Globus pallidus (tissue), 1 donor: ENCODE data around the gene OR2AP1.
"Not testable (repeated sequence)": the region's sequence is repeated elsewhere in the genome, so short reads cannot be mapped to it uniquely, and the experiment has no call there.

Experiments used
- DNase-seq: peaks from one replicate; pipeline ENCODE4 v3.0.0-alpha.2; 2015; ENCODE audit warnings: low spot score

OR2AP1 gene

GRCh38 chr12:55572168-55572567, at the start of gene OR2AP1:
TSS of gene OR2AP1 (plus strand) at chr12:55572468. CDS start at chr12:55574415, 1,947 bp downstream.
- DNase-seq: no peak

- DNase-seq: not testable (repeated sequence)
These were observed 24.0 kb upstream of the OR2AP1 start for GRCh38 chr12:55548235-55548634.

GRCh38 chr12:55548756-55549155, 23.5 kb upstream of the OR2AP1 start:
- no peak for DNase-seq

GRCh38 chr12:55549302-55549701, 23.0 kb upstream of the OR2AP1 start, which contains the start of gene OR6C4:
TSS of gene OR6C4 (plus strand) at chr12:55549602. CDS start at chr12:55551227, 1,625 bp downstream.
- no peak for DNase-seq

GRCh38 chr12:55554296-55554695, 18.0 kb upstream of the OR2AP1 start:
- no peak for DNase-seq

- not testable (repeated sequence) for DNase-seq
These were observed 2.2 kb upstream of the OR2AP1 start for GRCh38 chr12:55570060-55570459.

GRCh38 chr12:55570689-55571088, 1.6 kb upstream of the OR2AP1 start:
- not testable (repeated sequence) for DNase-seq

GRCh38 chr12:55582066-55582465, 9.8 kb downstream of the OR2AP1 start:
- no peak for DNase-seq

GRCh38 chr12:55585817-55586216, 13.5 kb downstream of the OR2AP1 start:
- no peak for DNase-seq

- not testable (repeated sequence) for DNase-seq
These were observed 17.9 kb downstream of the OR2AP1 start for GRCh38 chr12:55590152-55590551.

- DNase-seq: no peak
These were observed 35.7 kb downstream of the OR2AP1 start for GRCh38 chr12:55607821-55608594.

- DNase-seq: no peak
These were observed 38.3 kb downstream of the OR2AP1 start for GRCh38 chr12:55610598-55610997.

GRCh38 chr12:55612646-55613045, 40.4 kb downstream of the OR2AP1 start:
- DNase-seq: no peak

GRCh38 chr12:55614764-55615163, 42.5 kb downstream of the OR2AP1 start:
- DNase-seq: no peak

- DNase-seq: peak; percentile 80
These were observed 47.3 kb downstream of the OR2AP1 start for GRCh38 chr12:55619354-55620138.

- no peak for DNase-seq
These were observed 51.8 kb downstream of the OR2AP1 start for GRCh38 chr12:55624056-55624455.
